GM19023 (cell line): ENCODE results near the gene CERKL.
A peak's percentile ranks its signal among the peaks of the same experiment; 100 is the strongest.

Experiments used
- ATAC-seq: cut with Tn5 transposase; IDR thresholded peaks from one replicate; pipeline ENCODE4 v1.9.1; 2021; ENCODE audit warnings: mild to moderate bottlenecking, moderate library complexity; ENCODE audit not compliant: unreplicated experiment

The CERKL gene

DNA sequence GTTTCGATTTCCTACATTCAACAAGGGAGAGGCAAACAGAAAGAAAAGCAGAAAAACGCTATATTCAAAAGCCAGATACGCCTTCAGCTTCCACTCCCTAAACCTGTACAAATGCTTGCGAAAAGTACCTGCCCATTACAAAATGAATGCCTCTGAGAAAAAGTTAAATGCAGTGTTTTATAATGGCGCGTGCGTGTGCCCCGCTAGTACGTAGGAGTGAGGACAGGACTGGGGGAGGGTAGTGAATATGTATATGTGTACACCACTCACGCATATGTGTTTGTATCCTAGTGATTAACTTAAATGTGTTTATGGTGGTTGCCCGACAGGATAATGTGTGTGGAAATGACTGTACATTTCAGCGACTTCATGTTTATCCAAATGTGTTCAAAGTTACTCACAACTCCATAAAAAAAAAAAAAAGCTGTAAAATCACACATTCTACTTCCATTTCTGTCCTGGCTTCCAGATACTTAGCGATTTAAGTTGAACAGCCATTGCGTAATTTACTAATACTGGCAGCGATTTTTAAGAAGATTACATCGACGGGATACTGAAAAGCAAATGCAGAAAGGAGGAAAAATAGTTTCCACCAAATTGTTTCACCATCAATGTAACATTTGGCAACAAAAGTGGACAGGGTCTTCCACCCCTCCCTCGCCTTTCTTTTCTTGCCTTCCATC lies 22.1 kb upstream of the CERKL start:
- no peak for ATAC-seq

DNA sequence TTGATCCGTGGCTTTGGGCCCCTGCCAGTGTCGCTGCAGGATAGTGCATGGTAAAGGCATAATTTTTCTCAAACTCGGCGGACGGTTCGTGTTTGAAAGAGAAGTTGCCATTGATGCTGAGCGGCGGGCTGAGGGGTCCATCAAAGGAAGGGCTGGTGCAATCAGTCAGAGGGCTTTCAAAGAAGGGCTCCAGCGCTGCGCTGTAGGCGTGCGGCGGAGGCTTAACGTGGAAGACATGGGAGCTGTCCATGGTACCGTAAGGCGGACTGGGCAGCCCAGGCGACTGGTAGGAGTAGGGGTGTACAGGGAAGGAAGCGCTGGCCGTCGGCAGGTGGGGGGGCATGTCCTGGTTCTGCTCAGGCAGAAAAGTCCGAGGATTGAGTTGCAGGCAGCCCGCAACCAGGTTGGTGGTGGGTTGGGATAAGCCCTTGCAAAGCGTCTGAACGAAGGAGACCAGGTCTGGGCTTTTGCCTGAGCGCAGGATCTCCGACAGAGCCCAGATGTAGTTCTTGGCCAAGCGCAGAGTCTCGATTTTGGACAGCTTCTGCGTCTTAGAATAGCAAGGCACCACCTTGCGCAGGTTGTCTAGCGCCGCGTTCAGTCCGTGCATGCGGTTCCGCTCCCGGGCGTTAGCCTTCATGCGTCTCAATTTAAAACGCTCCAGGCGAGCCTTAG lies 21.1 kb upstream of the CERKL start:
- peak; percentile 54 for ATAC-seq

DNA sequence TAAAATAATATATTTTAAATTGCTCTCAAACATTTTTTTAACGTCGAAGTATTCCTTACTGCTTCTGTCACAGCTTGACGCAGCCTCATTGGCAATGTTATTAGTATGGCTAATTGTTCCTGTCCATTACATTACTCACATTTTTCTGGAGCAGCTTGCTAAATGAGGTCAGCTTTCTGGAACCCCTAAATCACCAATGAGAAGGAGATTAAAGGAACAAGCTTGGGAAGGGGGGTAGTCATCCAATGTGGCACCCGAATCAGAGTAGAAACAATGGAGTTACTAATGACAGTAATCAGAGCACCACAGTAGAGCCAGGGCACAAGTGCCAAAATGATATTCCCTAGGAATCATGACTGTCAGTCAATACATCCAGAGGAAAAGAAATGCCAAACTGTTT lies 18.3 kb upstream of the CERKL start:
- ATAC-seq = no peak

DNA sequence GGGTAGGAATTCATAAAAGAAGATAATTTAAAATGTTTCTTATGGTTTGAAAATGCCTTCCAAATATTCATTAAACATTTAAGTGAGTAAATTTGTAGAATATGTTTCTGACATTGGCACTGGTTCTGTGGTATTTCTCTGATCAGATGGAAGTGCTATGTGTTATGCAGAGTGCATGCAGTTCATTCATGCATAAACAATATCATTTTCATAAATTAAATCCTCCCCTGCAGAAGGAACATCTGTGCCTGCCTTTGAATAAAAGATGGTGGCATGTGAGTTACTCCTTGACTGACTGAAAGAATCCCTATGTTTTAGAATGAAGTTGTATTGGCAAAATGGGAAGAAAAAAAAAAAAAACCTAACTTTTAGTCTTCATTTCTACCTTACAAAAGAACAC lies 17.6 kb upstream of the CERKL start:
- no peak for ATAC-seq

DNA sequence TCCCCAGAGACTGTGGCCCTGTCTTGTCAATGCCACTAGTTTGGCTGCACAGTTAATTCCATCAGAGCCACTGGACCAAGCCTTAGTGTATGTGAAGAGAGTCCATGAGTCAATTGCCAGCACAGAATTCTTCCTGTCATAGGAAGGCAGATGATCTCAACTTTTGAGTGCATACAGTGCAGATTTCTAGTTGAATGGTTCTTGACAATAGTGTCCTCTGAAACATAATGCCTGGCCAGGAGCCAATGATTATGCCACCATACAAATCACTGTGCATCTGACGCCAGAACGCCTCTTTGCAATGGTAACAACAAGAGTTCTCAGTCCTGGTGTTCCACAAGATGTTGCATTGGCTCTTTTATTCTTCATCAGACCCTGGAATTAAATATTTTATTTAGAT lies 16.3 kb upstream of the CERKL start:
- no peak for ATAC-seq

DNA sequence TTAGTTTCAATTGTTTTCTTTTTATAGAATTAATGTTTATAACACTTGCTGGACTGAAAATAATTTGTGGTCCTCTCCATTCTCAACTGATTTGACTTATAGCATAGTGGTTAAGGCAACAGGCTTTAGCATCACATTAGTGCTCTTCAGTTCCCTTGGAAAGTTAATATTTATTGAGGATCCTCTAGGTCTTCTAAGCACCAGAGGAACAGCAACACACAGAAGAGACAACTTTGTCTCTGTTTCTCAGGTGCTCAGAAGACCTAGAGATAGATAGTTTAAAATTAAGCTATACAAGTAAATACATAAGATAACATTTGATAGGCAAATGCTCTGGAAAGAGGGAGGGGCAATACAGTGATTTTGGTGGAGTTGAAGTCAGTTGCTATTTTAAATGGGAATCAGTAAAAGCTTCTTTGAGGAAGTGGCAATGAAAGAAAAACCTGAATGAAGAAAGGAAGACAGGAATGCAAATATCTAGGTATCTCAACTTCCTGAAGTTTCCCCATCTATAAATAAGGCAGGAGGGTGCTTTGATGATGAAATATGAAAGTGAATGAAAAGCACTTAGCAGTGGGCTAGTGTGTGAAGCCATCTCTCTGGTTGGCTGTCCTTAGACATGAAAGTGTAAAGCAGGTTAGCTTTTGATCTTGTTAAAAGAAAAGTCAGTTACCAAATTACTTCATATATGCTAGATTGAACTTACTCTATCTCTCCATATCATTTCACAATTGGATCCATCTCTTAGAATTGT lies 15.5 kb upstream of the CERKL start:
- ATAC-seq = peak; percentile 86

DNA sequence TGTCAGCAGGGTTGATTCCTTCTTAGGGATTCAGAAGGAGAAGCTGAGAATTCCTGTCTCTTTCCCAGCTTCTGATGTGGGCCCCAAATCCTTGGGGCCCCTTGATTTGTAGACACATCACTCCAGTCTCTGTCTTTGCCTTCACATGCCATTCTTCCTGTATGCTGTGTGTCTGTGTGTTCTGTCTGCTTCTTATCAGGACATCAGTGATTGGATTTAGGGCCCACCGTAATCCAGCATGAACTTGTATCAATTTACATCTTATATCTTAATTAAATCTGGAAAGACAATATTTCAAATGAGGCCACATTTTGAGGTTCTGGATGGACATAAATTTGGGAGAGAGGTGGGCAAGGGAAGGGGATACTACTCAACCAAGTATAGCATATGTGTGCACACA lies 13.7 kb upstream of the CERKL start:
- no peak for ATAC-seq

DNA sequence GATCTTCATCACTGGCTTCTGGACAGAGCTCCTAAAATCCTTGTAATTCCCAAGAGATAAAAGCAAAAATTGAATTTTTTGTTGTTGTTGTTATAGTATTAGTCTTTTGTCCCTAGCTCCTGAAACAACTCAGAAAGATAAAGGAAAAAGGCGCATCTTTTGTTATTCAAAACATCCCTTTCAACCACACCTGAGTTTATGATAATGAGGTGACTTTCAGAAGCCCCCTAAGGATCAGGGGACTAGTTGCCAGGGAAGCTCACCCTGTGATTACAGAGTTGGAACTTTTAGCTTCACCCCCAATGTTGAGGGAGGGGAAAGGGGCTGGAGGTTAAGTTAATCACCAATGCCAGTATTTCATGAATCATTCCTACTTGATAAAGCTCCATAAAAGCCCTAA lies 10.3 kb upstream of the CERKL start:
- ATAC-seq = no peak

DNA sequence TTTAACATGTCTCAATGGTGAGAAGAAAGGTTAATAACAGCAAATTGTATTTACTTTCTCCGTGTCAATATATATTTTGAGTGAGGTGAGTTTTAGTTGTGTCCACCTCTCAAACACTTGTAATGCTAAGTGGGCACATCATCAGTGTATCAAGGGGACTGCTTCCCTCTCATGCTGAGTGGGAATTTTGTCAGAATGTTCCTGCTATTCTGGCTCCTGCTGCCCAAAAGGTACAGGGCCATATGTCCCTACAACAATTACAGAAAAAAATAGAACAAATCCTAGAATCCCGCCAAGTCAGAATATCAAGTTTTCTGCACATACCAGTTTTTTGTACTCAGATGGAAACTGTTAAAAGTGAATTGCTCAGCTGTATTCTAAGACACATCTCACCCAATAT lies 5.4 kb upstream of the CERKL start:
- no peak for ATAC-seq

DNA sequence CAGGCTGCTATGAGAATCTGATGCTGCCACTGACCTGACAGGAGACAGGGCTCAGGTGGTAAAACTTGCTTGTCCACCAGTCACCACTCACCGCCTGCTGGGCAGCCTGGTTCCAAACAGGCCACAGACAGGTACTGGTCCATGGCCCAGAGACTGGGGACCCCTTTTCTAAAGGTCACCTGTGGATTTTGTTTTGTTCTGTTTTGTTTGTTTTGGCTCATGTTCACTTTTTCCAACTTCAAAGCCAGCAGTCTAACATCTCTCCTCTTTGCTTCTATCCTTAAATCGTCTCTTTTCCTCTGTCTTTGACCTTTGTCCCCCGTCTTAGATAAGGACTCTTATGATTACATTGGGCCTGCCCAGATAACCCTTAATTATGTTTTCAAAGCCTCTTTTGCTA lies 3.3 kb upstream of the CERKL start:
- ATAC-seq = no peak

DNA sequence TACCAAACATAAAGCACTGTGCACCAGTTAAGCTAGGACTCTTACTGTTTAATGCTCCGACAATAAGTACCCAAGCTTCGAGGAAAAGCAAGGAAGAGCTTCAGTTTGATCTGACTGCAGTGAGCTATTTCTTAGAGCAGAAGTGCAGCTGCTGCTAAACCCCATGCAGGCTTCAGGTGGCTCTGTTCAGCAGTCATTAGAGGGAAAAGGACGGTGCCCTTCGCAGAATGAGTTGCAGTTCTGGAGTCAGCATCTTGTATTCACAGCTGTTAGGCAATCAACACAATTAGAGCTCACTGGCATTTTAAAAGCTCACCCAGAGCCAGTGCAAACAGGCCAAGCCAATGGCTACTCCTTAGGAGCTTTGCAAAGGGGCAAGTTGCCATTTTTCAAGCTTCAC lies 1.5 kb upstream of the CERKL start:
- ATAC-seq = no peak

DNA sequence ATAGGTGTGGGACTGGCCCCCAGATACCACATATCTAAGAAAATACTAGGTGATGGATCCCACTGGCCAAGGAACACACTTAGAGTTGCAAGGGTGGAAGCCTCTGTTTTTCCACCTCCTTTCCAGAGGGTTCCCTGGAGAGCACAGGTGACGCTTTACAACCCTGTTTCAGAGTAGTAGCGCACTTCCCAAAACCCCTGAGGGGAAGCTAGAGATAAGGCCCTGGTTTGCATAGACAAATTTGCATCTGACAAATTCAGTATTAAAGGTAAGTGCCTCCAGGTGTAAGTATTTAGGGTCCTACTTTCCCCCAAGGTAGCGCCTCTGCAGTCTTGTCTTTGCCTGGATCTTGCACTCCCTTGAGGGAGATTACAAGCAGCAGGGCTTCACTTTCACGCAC lies 474 bp upstream of the CERKL start:
- ATAC-seq = no peak

DNA sequence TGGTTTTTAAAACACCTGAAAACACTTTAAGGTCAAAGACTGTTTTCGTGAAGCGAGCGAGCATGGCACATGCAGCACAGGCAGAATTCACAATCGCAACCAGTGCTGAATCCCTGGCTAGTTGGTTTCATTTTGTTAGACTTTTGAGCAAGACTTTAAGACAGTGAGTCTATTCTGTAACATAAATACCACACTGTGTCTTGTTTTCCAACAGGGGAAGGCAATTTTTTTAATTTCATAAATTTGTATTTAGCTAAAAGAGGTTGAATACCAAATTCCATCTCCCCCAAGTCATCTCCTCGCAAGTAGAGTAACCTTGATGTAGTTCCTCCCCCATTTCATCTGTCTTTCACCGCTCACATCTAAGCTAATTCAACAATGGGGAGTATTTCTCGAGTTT lies 1.4 kb downstream of the CERKL start:
- ATAC-seq = no peak

DNA sequence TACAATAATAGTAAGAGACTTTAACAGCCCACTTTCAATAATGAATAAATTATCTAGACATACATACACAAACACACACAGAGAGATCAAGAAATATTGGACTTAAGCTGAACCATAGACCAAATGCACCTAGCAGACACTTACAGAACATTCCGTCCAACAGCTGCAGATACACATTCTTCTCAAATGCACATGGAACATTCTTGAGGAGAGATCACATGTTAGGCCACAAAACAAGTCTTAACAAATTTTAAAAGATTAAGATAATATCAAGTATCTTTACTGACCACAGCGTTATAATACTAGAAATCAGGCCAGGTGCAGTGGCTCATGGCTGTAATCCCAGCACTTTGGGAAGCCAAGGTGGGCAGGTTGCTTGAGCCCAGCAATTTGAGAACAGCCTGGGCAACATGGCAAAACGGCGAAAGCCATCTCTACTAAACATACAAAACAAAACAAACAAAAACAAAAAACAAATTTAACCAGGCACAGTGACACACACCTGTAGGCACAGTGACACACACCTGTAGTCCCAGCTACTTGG lies 7.4 kb downstream of the CERKL start:
- ATAC-seq = no peak

DNA sequence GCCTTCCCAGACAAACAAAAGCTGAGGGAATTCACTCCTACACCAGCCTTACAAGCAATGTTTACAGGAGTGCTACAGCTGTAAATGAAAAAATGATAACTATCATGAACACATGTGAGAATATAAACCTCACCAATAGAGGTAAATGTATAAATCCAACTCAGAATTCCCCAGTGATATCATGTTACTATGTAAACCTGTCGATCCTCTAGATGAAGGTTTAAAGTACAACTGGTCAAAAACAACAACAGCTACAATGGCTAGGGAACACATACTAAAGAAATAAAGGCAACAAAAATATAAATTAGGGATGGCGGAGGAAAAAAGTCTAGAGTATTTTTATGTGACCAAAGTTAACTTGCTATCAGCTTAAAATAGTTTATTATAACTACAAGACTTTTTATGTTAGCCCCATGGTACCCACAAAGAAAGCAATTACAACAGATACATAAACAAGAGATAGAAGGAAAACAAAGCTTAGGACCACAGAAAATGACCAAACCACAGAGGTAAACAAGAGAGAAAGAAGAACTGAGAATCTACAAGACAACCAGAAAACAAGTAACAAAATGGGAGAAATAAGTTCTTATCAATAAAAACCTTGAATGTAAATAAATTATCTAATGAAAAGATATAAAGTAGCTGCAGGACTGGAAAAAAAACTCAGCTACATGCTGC lies 8.3 kb downstream of the CERKL start:
- ATAC-seq = no peak

DNA sequence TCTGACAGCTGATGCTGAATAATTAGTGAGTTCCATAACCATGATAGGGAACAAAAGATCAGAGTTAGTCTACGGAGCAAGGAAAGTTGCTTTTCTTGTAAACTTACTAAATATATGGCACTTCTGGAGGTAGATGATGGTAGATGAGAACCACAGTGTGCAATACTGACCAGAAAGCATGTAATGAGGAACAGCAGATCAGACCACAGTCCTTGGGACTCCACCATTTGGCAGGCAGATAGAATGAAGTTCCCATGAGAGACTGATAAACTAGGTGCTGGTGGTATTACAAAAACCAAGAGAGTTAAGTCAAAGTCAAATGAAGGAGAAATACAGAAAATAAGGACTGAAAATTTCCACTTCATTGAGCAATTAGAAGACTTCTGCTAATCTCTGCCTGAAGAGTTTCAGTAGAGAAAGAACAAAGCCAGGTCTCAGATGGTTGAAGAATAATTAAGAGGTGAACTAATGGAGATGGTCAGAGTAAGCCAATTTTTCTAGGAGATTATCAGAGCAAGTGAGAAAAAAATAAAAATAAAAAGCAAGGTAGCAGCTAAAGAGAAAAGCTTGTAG lies 10.4 kb downstream of the CERKL start:
- ATAC-seq = no peak

DNA sequence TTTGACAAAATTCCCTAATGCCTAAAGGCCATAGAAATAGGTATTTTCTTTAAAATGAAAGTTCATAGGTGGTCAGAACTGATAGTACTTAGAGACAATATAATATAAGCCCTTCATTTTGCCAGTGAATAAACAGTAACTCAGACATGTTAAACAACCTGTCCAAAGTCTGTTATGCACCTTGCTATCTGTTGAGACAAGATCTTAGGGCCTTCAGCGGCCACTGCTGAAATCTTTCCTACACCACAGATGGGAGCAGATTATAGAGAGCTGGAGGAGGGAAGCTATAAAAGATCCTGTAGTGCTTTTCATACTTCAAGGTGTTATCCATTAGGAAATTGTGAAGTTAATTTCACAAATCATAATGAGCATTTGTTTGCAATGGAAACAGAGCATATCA lies 13.8 kb downstream of the CERKL start:
- no peak for ATAC-seq

DNA sequence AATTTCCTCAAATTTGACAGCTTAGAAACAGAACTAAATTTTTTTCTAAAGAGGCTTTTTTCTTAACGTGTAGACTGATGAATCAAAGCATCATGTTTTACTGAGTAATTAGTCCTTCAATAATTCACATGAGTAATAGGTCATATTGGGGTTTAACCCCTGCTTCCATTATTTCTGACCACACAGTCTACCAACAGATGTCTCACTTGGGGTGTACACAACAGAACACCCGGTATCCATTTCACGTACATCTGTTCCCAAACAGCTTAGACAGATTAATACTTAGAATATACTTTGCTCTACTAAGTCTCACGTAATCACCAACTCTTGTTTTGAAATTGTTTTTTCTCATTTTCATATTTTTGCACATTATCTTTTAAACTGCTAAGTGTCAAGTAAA lies 14.8 kb downstream of the CERKL start:
- no peak for ATAC-seq

DNA sequence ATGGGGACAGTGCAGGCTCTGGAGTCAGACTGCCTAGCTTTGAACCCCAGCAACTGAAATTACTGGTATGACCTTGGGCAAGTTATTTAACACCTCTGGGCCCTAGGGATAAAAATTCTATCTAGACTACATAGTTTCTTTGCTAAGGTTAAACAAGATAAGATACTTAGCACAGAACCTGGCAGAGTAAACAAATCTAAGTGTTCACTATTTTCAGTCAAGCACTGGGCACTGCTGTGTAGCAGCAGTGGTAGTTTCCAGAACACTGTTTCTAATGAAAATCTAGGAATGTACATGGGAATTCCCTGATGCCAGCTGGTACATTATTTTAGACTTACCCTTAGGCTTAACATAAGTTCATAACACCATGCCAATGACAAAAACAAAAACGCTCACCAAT lies 17.2 kb downstream of the CERKL start:
- no peak for ATAC-seq

DNA sequence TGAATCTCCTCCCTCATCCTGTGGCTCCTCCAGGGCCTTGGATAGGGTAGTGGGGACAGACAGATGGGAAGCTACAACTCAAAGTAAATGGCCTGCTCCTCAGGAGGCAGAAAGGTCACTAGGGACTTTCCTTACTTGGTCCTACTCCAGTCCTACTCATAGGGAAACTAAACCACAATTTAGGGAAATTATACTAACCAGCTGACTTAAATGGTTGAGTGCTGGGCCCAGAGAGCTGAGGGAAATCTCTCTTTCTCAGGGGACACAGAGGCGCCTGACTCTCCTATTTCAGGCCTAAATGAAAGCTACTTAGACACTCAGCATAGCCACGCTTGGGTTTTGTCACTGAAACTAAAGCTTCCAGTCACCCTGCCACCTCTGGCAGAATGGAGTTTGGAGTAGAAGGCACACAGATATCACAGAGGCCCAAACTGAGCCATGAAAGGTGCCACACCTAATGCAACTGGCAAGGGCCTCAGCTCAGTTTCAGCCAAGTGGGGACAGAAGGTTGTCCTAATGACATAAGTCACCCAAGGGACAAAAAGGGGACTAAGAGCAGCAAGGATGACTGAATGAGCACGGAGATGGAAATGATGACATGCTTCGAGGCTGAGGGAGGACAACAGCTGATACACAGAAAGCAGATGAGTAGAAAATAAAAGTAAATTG lies 24.0 kb downstream of the CERKL start:
- peak; percentile 84 for ATAC-seq
